CMK (cell line): ENCODE measurements around the gene OSTC.

Source experiments
- DNase-seq: peaks from one replicate; pipeline ENCODE4 v3.0.0-alpha.2; 2010; ENCODE audit warnings: low read depth

The OSTC gene

DNA sequence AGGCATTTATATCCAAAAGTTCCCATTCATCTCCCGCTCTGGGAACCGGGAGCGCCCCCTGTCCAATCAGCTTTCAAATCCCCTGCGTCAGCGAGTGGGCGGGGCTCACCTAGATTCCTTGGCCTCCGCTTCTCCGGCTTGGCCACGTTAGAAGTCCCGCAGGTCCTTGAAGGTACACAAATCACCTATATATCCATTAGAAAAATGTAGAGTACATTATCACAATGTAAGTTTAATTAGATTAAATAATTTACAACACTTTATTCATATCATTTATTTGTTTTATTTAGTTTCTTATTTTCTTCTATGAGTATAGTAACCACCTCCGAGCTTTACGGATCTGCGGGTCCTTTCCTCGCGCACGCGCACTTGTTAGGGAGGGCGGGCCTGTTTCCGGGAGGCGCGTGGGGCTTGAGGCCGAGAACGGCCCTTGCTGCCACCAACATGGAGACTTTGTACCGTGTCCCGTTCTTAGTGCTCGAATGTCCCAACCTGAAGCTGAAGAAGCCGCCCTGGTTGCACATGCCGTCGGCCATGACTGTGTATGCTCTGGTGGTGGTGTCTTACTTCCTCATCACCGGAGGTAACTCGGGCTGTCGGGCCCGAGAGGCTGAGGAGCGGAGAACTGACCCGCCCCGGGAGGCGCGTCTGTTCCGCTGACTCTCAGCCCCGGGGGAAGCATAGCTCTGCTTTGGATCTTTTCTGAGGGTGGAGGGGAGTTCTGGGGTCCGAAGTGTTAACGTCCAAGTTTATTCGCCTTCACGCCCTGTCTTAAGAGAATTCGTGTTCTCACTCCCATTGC, at the start of gene OSTC:
OSTC (plus strand) TSS at position 388 of the 802 bp plus-strand sequence; CDS start at position 445, 57 bp downstream.
- DNase-seq: peak; percentile 74

GRCh38 chr4:108601106-108601505, 49.3 kb upstream of the OSTC start:
- no peak for DNase-seq

DNA sequence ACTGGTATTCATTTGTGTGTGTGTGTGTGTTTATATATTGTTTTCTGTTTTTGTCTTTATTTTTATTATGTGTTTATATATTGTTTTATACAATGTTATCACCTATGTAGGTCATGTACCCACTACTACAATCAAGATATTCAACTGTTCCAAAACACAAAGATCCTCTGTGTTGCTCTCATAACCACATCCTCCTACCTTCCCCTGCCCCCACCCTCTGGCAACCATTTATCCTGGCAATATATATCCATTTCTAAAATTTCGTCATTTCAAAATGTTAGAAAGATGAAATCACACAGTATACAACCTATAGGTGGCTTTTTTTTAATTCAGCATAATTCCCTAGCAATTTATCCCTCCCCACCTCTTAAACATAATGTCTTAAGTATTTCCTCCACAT, 48.9 kb upstream of the OSTC start:
- no peak for DNase-seq

- no peak for DNase-seq
These were observed 48.2 kb upstream of the OSTC start for GRCh38 chr4:108602163-108602562.

- DNase-seq: no peak
These were observed 43.2 kb upstream of the OSTC start for GRCh38 chr4:108607079-108607815.

GRCh38 chr4:108611365-108611764, 39.0 kb upstream of the OSTC start:
- DNase-seq: no peak

GRCh38 chr4:108612365-108612764, 38.0 kb upstream of the OSTC start:
- no peak for DNase-seq

- no peak for DNase-seq
These were observed 30.9 kb upstream of the OSTC start for GRCh38 chr4:108619372-108620100.

- DNase-seq: peak; percentile 97
These were observed 30.1 kb upstream of the OSTC start, which contains the start of gene RPL34 for GRCh38 chr4:108620101-108620932. RPL34 (plus strand) TSS chr4:108620576; CDS start chr4:108621960, 1,384 bp downstream.

DNA sequence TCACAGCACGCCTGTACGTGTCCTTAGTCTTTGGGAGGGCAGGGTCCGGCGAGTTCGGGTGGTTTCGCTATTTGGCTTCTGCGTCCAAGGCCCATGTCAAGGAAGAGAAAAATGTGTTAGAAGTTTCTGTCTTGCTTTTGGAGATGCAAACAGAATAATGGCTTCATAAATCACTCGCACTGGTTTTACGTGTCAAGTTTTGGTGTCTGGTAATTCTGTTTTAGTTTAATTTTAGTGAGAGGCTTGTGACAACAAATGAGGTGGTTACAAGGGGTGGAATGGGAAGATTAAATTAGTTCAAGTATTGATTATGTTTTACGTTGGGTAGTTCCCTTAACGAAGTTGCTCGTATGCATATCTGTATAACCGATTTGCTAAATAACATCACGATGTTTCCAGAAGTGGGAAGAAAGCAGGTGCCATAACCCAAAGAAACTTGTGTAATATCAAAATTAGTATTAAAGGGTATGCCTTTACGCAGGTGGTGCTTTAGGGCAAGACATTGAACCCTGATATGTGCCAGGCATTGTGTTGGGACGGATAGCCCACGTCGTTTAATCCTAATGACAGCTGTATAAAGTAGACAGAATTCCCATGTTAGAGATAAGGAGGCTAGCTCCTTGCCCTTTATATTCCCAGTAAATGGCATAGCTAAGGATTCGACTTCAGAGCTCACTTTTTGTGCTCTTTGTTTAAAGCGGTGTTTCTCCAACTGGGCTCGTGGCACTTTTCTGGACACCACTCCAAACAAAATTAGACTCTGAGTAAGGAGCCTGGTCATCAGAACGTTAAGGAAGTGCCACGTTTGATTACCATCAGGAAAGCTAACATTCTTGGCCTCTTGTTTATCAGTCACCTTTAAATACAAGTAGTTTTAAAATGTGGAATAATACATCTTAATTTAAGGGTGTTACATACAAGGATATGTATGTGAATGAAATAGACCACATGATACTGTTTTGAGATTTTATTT, 29.2 kb upstream of the OSTC start:
- no peak for DNase-seq

DNA sequence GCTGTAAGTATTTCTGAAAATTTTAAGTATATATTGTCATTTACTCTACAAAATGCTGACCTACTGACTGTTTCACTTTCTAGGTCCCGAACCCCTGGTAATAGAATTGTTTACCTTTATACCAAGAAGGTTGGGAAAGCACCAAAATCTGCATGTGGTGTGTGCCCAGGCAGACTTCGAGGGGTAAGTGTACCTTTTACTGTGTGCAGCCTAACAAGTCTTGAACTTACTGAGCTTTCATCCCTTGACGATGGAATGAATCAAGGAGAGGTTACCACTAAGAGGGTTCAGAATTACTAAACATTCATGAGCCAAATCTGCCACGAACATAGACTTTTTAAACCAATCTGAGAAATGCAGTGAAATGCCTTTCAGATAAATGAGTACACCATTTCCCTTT, 28.4 kb upstream of the OSTC start:
- no peak for DNase-seq

- no peak for DNase-seq
These were observed 27.6 kb upstream of the OSTC start for GRCh38 chr4:108622828-108623227.

- DNase-seq: no peak
These were observed 25.9 kb upstream of the OSTC start for GRCh38 chr4:108624263-108625056.

GRCh38 chr4:108626056-108626455, 24.3 kb upstream of the OSTC start:
- DNase-seq: no peak

DNA sequence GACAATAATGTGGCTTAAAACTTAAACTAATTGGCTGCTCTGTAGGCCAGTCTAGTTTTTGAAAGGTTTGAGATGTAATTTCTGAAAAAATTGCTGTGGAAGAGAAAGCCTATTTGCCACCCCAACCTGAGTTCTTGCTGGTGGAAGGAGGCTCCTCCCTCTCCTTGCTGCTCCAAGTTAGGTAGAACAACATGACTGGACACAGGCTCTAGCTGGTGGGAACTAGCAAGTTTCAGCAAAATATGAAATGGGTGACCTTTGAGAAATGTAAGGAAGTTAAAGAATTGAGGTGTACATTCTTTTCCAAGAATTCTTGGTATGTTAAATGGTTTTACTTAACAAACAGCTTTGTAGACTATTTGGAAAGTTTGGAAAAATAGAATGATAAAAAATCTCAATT, 22.0 kb upstream of the OSTC start:
- no peak for DNase-seq

DNA sequence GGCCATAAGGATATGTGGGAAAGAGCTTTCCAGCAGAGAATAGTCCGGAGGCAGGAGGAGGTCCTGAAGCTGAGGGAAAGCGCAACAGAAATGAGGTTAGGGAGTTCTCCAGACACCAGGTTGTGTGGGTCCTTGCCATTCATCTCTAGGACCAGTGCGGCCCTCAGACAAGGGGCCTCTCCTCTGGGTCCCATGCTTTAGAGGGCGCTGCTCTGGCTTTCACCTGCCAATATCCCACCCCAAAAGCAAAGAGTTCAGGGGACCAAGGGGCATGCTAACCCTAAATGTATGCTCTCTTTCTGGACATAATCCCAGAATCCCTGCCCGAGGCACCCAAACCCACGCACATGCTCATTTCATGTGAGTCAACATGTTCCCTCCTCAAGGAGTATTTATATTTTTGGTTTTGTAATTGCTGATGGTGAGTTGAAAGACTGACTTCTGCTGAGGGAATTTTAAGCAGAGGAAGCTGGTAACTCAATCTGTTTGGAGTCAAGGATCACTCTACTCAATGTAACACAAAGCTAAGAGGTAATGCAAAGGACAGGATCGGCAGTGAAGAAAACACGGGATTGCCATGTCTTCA, 15.2 kb upstream of the OSTC start:
- no peak for DNase-seq

DNA sequence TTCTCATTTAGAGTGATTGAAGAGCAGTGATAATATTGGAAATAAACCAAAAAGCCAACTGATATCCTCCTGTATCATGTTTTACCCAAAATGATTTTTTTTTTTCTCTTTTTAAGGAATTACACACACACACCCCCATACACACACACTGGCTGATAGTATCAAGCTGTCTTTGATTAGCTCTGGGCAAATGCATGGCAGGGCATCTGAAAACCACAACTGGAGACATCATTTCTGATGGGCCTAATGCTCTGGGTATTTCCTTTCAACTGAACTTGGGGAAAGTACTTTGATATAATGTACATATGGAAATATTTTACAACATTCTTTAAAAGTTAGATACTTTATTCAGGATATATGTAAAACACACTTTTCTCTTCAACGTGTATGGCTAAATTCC, 14.2 kb upstream of the OSTC start:
- DNase-seq: no peak

- DNase-seq: no peak
These were observed 12.5 kb upstream of the OSTC start for GRCh38 chr4:108637856-108638255.

DNA sequence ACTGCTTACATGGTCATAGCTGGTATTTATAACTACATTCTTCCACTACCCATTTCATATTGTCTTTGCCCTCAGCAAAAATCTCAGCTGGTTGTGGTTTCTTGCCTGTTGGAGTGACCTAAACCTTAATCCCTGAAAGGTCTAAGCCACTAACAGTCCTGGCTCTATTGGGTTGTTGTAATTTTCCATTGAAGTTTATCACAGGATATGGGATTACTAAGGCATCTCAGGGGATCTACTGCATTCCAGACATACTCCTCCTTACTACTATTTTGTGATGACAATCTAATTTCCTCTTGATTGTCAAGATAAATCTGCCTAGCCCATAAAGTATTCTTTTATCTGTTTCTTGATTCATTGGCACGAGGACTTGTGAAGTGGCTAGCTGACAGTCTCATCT, 6.2 kb upstream of the OSTC start:
- DNase-seq: no peak
